GM23338 (cell line): ENCODE results near the gene CMYA5. TPM values are rescaled to one million over a fixed set of nuclear protein-coding genes. Genes with fewer than 3 reads are reported as not detected.

Source experiments
- ATAC-seq: fragments of 200-7000 bp; cut with Tn5 transposase; 3 replicates; pipeline ENCODE4 v1.9.1; 2020
- DNase-seq: peaks from one replicate; pipeline ENCODE4 v3.0.0-alpha.2; 2015; ENCODE audit warnings: low spot score
- H2AFZ ChIP-seq: fragments of 200-600 bp; sonication (generic); 2 replicates; pipeline ENCODE4 v1.8.0; 2016; ENCODE audit warnings: antibody characterized with exemption, mild to moderate bottlenecking, moderate library complexity
- H3F3A ChIP-seq: fragments of 200-600 bp; sonication (generic); replicated peaks from 2 replicates; pipeline ENCODE4 v1.8.0; 2017; ENCODE audit warnings: antibody characterized with exemption, mixed run types, low read depth
- H3K27ac ChIP-seq: fragments of 200-600 bp; sonication (generic); 2 replicates; pipeline ENCODE4 v1.6.1; 2016; ENCODE audit warnings: low read depth
- H3K27me3 ChIP-seq: fragments of 200-600 bp; sonication (generic); 2 replicates; pipeline ENCODE4 v1.8.0; 2016; ENCODE audit warnings: mild to moderate bottlenecking, mixed run types, moderate library complexity; ENCODE audit not compliant: insufficient read depth
- H3K36me3 ChIP-seq: fragments of 200-600 bp; sonication (generic); 2 replicates; pipeline ENCODE4 v1.8.0; 2016; ENCODE audit warnings: mild to moderate bottlenecking; ENCODE audit not compliant: insufficient read depth
- H3K4me1 ChIP-seq: fragments of 200-600 bp; sonication (generic); 2 replicates; pipeline ENCODE4 v1.8.0; 2016; ENCODE audit warnings: mild to moderate bottlenecking, moderate library complexity; ENCODE audit not compliant: insufficient read depth
- H3K4me2 ChIP-seq: fragments of 200-600 bp; sonication (generic); 2 replicates; pipeline ENCODE4 v1.7.1; 2017; ENCODE audit warnings: mixed run types
- H3K4me3 ChIP-seq: fragments of 200-600 bp; sonication (generic); 2 replicates; pipeline ENCODE4 v1.6.1; 2016; ENCODE audit warnings: mixed run types
- H3K79me2 ChIP-seq: fragments of 200-600 bp; sonication (generic); replicated peaks from 2 replicates; pipeline ENCODE4 v1.8.0; 2017; ENCODE audit warnings: mild to moderate bottlenecking; ENCODE audit not compliant: insufficient read depth
- H3K9me2 ChIP-seq: fragments of 200-600 bp; sonication (generic); 2 replicates; pipeline ENCODE4 v1.8.0; 2017; ENCODE audit not compliant: insufficient read depth
- H4K20me1 ChIP-seq: fragments of 200-600 bp; sonication (generic); replicated peaks from 2 replicates; pipeline ENCODE4 v1.8.0; 2017; ENCODE audit warnings: mild to moderate bottlenecking; ENCODE audit not compliant: insufficient read depth
- H3K27ac Mint-ChIP-seq: 2 replicates; pipeline ENCODE4 v1.8.0; 2020; ENCODE audit warnings: inconsistent platforms, mild to moderate bottlenecking, moderate library complexity, mixed read lengths
- H3K27me3 Mint-ChIP-seq: 3 replicates; pipeline ENCODE4 v1.8.0; 2022; ENCODE audit warnings: low read depth, mild to moderate bottlenecking, moderate library complexity, mixed read lengths, inconsistent platforms; ENCODE audit not compliant: insufficient read depth, poor library complexity
- H3K36me3 Mint-ChIP-seq: 3 replicates; pipeline ENCODE4 v1.8.0; 2021; ENCODE audit warnings: low read depth, mild to moderate bottlenecking, inconsistent platforms, moderate library complexity, mixed read lengths
- H3K4me1 Mint-ChIP-seq: 3 replicates; pipeline ENCODE4 v1.8.0; 2020; ENCODE audit warnings: mild to moderate bottlenecking, inconsistent platforms, mixed read lengths
- H3K4me3 Mint-ChIP-seq: 3 replicates; pipeline ENCODE4 v1.8.0; 2021; ENCODE audit warnings: moderate library complexity, mild to moderate bottlenecking, inconsistent platforms, mixed read lengths
- H3K9me3 Mint-ChIP-seq: 3 replicates; pipeline ENCODE4 v1.8.0; 2020; ENCODE audit warnings: moderate library complexity, mild to moderate bottlenecking, inconsistent platforms, mixed read lengths
- CREB1 ChIP-seq: fragments of 250-450 bp; sonication (Bioruptor Pico); IDR thresholded peaks from 2 replicates; pipeline ENCODE4 v1.5.0; 2020; ENCODE audit warnings: low read depth, mild to moderate bottlenecking, moderate library complexity
- EZH2 ChIP-seq: fragments of 200-600 bp; sonication (generic); IDR thresholded peaks from one replicate; pipeline ENCODE4 v1.8.0; 2017; ENCODE audit warnings: antibody characterized with exemption, mild to moderate bottlenecking, low read depth; ENCODE audit not compliant: unreplicated experiment
- EZH2phosphoT487 ChIP-seq: fragments of 200-600 bp; sonication (generic); IDR thresholded peaks from one replicate; pipeline ENCODE4 v1.8.1; 2018; ENCODE audit warnings: antibody characterized with exemption; ENCODE audit not compliant: unreplicated experiment
- JUNB ChIP-seq: IDR thresholded peaks from one replicate; pipeline ENCODE4 v1.6.1; 2016; ENCODE audit warnings: antibody characterized with exemption; ENCODE audit not compliant: unreplicated experiment
- NANOG ChIP-seq: IDR thresholded peaks from 2 replicates; pipeline ENCODE4 v1.6.1; 2016; ENCODE audit warnings: antibody characterized with exemption, borderline replicate concordance
- POLR2AphosphoS5 ChIP-seq: IDR thresholded peaks from 2 replicates; pipeline ENCODE4 v1.6.1; 2016; ENCODE audit warnings: antibody characterized with exemption, low read depth
- STAT1 ChIP-seq: IDR thresholded peaks from one replicate; pipeline ENCODE4 v1.6.1; 2016; ENCODE audit warnings: antibody characterized with exemption; ENCODE audit not compliant: unreplicated experiment
- ZNF114 ChIP-seq: fragments of 250-450 bp; sonication (Bioruptor Pico); IDR thresholded peaks from 2 replicates; pipeline ENCODE4 v1.5.0; 2020; ENCODE audit warnings: mild to moderate bottlenecking, moderate library complexity
- ZNF331 ChIP-seq: fragments of 250-450 bp; sonication (Bioruptor Pico); IDR thresholded peaks from 2 replicates; pipeline ENCODE4 v1.5.0; 2020; ENCODE audit warnings: low read depth, mild to moderate bottlenecking, moderate library complexity
- polyA plus RNA-seq: library from polyadenylated mRNA; unstranded; fragments of >200 nt; fragmentation: Nextera tagmentation; extraction: Ambion mirVana; gene quantifications from 2 replicates; pipeline ENCODE4 v1.2.1, GENCODE V29; 2016
- total RNA-seq: library from RNA; depleted of rRNA; stranded (reverse); fragments of >200 nt; shearing (Covaris generic); gene quantifications from 2 replicates; pipeline ENCODE4 v1.2.3, GENCODE V29; 2014
- TF ChIP-seq, protein P1 (sequence below), 2 experiments: fragments of 200-600 bp in 1 of 2; sonication (generic) in 1 of 2; conservative IDR thresholded peaks; 2 replicates each; pipeline versions ENCODE4 v1.5.1 to v1.6.1; 2016 to 2017; ENCODE audit warnings: antibody characterized with exemption in 2 of 2, low read depth in 2 of 2, mild to moderate bottlenecking in 2 of 2, moderate library complexity in 1 of 2
- TF ChIP-seq, protein P2 (sequence below): fragments of 250-450 bp; sonication (Bioruptor Pico); IDR thresholded peaks from 2 replicates; pipeline ENCODE4 v1.5.0; 2020; ENCODE audit warnings: mild to moderate bottlenecking, moderate library complexity
- TF ChIP-seq, protein P3 (sequence below): IDR thresholded peaks from 2 replicates; pipeline ENCODE4 v1.6.1; 2016; ENCODE audit warnings: antibody characterized with exemption

The CMYA5 gene
- total and polyA plus RNA-seq, 2 experiments from 2014 or later = 0.45 to 0.49 TPM

DNA sequence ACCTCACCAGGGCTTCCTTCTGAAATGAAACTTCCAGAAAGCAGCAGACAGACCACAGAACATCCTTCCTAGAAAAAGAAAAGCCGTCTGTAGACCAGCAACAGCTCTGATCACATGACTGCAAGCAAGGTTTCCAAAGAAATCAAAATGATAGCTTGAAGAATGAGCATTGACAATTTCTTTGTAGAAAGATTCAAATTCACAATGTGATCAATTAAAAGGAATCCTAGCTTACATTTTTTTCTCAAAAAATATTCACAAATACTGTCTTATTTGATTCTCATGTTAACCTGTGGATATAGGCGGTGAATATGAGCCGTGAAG is 156.5 kb downstream of the CMYA5 start:
- Histone ChIP-seq H3K4me1 (no peaks in the 10 kb centered on the region), H3K27me3 (no peaks in the 10 kb centered on the region), H3K27ac (no peak overlapping the region), H4K20me1 (no peaks in the 10 kb centered on the region), H3K79me2 (no peaks in the 10 kb centered on the region), H3K4me2 (no peak overlapping the region), H3K9me2 (0 out of 2 replicates have a peak, but pooled peaks cover 7% of the 10 kb centered on the region), H3K4me3 (no peak overlapping the region), H3F3A (no peaks in the 10 kb centered on the region), H3K36me3 (no peaks in the 10 kb centered on the region), H2AFZ (no peak overlapping the region; the same call in 1 of the 2 replicates)
- DNase-seq = no peak
- Mint-ChIP-seq H3K27ac (no peak overlapping the region), H3K27me3 (peaks cover 5% of the 10 kb centered on the region), H3K4me1 (peaks cover 3% of the 10 kb centered on the region; the same call in 2 of the 3 replicates), H3K4me3 (no peak overlapping the region), H3K9me3 (no peaks in the 10 kb centered on the region), H3K36me3 (no peaks in the 10 kb centered on the region)
- no peak for ATAC-seq
- no peak for TF ChIP-seq EZH2phosphoT487
- TF ChIP-seq POLR2AphosphoS5 = no peak
- TF ChIP-seq JUNB = no peak
- TF ChIP-seq, protein P1, sequence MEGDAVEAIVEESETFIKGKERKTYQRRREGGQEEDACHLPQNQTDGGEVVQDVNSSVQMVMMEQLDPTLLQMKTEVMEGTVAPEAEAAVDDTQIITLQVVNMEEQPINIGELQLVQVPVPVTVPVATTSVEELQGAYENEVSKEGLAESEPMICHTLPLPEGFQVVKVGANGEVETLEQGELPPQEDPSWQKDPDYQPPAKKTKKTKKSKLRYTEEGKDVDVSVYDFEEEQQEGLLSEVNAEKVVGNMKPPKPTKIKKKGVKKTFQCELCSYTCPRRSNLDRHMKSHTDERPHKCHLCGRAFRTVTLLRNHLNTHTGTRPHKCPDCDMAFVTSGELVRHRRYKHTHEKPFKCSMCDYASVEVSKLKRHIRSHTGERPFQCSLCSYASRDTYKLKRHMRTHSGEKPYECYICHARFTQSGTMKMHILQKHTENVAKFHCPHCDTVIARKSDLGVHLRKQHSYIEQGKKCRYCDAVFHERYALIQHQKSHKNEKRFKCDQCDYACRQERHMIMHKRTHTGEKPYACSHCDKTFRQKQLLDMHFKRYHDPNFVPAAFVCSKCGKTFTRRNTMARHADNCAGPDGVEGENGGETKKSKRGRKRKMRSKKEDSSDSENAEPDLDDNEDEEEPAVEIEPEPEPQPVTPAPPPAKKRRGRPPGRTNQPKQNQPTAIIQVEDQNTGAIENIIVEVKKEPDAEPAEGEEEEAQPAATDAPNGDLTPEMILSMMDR (conservative IDR thresholded peaks at IDR 0.05; ENCODE audit: low read depth in 2 of 2) = no peak
- TF ChIP-seq STAT1 = no peak
- TF ChIP-seq CREB1 (CRISPR knock-in tag) = no peak
- TF ChIP-seq, protein P2, sequence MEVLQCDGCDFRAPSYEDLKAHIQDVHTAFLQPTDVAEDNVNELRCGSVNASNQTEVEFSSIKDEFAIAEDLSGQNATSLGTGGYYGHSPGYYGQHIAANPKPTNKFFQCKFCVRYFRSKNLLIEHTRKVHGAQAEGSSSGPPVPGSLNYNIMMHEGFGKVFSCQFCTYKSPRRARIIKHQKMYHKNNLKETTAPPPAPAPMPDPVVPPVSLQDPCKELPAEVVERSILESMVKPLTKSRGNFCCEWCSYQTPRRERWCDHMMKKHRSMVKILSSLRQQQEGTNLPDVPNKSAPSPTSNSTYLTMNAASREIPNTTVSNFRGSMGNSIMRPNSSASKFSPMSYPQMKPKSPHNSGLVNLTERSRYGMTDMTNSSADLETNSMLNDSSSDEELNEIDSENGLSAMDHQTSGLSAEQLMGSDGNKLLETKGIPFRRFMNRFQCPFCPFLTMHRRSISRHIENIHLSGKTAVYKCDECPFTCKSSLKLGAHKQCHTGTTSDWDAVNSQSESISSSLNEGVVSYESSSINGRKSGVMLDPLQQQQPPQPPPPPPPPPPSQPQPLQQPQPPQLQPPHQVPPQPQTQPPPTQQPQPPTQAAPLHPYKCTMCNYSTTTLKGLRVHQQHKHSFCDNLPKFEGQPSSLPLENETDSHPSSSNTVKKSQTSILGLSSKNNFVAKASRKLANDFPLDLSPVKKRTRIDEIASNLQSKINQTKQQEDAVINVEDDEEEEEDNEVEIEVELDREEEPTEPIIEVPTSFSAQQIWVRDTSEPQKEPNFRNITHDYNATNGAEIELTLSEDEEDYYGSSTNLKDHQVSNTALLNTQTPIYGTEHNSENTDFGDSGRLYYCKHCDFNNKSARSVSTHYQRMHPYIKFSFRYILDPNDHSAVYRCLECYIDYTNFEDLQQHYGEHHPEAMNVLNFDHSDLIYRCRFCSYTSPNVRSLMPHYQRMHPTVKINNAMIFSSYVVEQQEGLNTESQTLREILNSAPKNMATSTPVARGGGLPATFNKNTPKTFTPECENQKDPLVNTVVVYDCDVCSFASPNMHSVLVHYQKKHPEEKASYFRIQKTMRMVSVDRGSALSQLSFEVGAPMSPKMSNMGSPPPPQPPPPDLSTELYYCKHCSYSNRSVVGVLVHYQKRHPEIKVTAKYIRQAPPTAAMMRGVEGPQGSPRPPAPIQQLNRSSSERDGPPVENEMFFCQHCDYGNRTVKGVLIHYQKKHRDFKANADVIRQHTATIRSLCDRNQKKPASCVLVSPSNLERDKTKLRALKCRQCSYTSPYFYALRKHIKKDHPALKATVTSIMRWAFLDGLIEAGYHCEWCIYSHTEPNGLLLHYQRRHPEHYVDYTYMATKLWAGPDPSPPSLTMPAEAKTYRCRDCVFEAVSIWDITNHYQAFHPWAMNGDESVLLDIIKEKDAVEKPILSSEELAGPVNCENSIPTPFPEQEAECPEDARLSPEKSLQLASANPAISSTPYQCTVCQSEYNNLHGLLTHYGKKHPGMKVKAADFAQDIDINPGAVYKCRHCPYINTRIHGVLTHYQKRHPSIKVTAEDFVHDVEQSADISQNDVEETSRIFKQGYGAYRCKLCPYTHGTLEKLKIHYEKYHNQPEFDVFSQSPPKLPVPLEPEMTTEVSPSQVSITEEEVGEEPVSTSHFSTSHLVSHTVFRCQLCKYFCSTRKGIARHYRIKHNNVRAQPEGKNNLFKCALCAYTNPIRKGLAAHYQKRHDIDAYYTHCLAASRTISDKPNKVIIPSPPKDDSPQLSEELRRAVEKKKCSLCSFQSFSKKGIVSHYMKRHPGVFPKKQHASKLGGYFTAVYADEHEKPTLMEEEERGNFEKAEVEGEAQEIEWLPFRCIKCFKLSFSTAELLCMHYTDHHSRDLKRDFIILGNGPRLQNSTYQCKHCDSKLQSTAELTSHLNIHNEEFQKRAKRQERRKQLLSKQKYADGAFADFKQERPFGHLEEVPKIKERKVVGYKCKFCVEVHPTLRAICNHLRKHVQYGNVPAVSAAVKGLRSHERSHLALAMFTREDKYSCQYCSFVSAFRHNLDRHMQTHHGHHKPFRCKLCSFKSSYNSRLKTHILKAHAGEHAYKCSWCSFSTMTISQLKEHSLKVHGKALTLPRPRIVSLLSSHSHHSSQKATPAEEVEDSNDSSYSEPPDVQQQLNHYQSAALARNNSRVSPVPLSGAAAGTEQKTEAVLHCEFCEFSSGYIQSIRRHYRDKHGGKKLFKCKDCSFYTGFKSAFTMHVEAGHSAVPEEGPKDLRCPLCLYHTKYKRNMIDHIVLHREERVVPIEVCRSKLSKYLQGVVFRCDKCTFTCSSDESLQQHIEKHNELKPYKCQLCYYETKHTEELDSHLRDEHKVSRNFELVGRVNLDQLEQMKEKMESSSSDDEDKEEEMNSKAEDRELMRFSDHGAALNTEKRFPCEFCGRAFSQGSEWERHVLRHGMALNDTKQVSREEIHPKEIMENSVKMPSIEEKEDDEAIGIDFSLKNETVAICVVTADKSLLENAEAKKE (CRISPR knock-in tag) = no peak
- no peak for TF ChIP-seq NANOG
- TF ChIP-seq EZH2 = no peak
- no peak for TF ChIP-seq ZNF114 (CRISPR knock-in tag)
- no peak for TF ChIP-seq ZNF331 (CRISPR knock-in tag)
- TF ChIP-seq, protein P3, sequence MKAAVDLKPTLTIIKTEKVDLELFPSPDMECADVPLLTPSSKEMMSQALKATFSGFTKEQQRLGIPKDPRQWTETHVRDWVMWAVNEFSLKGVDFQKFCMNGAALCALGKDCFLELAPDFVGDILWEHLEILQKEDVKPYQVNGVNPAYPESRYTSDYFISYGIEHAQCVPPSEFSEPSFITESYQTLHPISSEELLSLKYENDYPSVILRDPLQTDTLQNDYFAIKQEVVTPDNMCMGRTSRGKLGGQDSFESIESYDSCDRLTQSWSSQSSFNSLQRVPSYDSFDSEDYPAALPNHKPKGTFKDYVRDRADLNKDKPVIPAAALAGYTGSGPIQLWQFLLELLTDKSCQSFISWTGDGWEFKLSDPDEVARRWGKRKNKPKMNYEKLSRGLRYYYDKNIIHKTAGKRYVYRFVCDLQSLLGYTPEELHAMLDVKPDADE = no peak
